WTC11 (cell line): Measurements from ENCODE around the gene PITPNC1. TPM values are rescaled to one million over a fixed set of nuclear protein-coding genes. Genes with fewer than 3 reads are reported as not detected.

Experiments
- ATAC-seq: fragments of 200-7000 bp; cut with Tn5 transposase; 2 replicates; pipeline ENCODE4 v1.10.0; 2021; ENCODE audit warnings: mild to moderate bottlenecking, moderate library complexity
- CTCF ChIA-PET: fragments of 300-600 bp; sonication (Branson Sonifier 250); formaldehyde crosslinking; loops from one replicate; lab custom pipeline; 2021; ENCODE audit warnings: antibody characterized with exemption; lab: Charles Lee
- POLR2A ChIA-PET: fragments of 350-600 bp; sonication (Branson Sonifier 250); formaldehyde crosslinking; loops from one replicate; lab custom pipeline; 2021; ENCODE audit warnings: antibody characterized with exemption; lab: Charles Lee
- DNase-seq: peaks from one replicate; pipeline ENCODE4 v3.0.0; 2021; ENCODE audit warnings: low spot score
- H3K27ac Mint-ChIP-seq: 2 replicates; pipeline ENCODE4 v1.8.0; 2021; ENCODE audit warnings: mixed read lengths
- H3K27me3 Mint-ChIP-seq: 2 replicates; pipeline ENCODE4 v1.8.0; 2021; ENCODE audit warnings: low read depth, mild to moderate bottlenecking, moderate library complexity, mixed read lengths
- H3K36me3 Mint-ChIP-seq: 2 replicates; pipeline ENCODE4 v1.8.0; 2021; ENCODE audit warnings: mixed read lengths
- H3K4me1 Mint-ChIP-seq: 2 replicates; pipeline ENCODE4 v1.8.0; 2022; ENCODE audit warnings: mixed read lengths
- H3K4me3 Mint-ChIP-seq: 2 replicates; pipeline ENCODE4 v1.8.0; 2021; ENCODE audit warnings: mild to moderate bottlenecking, moderate library complexity, mixed read lengths
- H3K9me3 Mint-ChIP-seq: 2 replicates; pipeline ENCODE4 v1.8.0; 2021; ENCODE audit warnings: mixed read lengths
- CREB1 ChIP-seq: sonication (generic); formaldehyde crosslinking; IDR thresholded peaks from 2 replicates; pipeline ENCODE4 v1.8.0; 2023; ENCODE audit warnings: mild to moderate bottlenecking, missing genetic modification reagents
- JAZF1 ChIP-seq: fragments of 250-450 bp; sonication (Bioruptor Pico); IDR thresholded peaks from 2 replicates; pipeline ENCODE4 v1.9.0; 2021; ENCODE audit warnings: moderate library complexity, mild to moderate bottlenecking, inconsistent platforms
- MXD4 ChIP-seq: fragments of 250-450 bp; sonication (Bioruptor Pico); IDR thresholded peaks from 2 replicates; pipeline ENCODE4 v1.8.0; 2021; ENCODE audit warnings: mild to moderate bottlenecking, moderate library complexity, borderline replicate concordance
- NFATC4 ChIP-seq: fragments of 250-450 bp; sonication (Bioruptor Pico); IDR thresholded peaks from 2 replicates; pipeline ENCODE4 v1.9.0; 2021; ENCODE audit warnings: mild to moderate bottlenecking
- NFYB ChIP-seq: sonication (generic); formaldehyde crosslinking; conservative IDR thresholded peaks from 2 replicates; pipeline ENCODE4 v1.8.0; 2022; ENCODE audit warnings: low read depth, missing genetic modification reagents
- OVOL2 ChIP-seq: fragments of 250-450 bp; sonication (Bioruptor Pico); IDR thresholded peaks from 2 replicates; pipeline ENCODE4 v1.9.0; 2021; ENCODE audit warnings: mild to moderate bottlenecking, borderline replicate concordance
- RELA ChIP-seq: sonication (generic); formaldehyde crosslinking; IDR thresholded peaks from 2 replicates; pipeline ENCODE4 v1.8.1; 2022; ENCODE audit warnings: missing genetic modification reagents, mild to moderate bottlenecking, borderline replicate concordance
- SMAD4 ChIP-seq: sonication (generic); formaldehyde crosslinking; IDR thresholded peaks from 2 replicates; pipeline ENCODE4 v1.8.0; 2022; ENCODE audit warnings: mild to moderate bottlenecking, missing genetic modification reagents
- TEAD4 ChIP-seq: sonication (generic); formaldehyde crosslinking; IDR thresholded peaks from 2 replicates; pipeline ENCODE4 v1.8.0; 2022; ENCODE audit warnings: mild to moderate bottlenecking, missing genetic modification reagents
- ZNF219 ChIP-seq: sonication (generic); formaldehyde crosslinking; IDR thresholded peaks from 2 replicates; pipeline ENCODE4 v1.8.0; 2023; ENCODE audit warnings: missing genetic modification reagents, mild to moderate bottlenecking, borderline replicate concordance
- ZNF232 ChIP-seq: sonication (generic); formaldehyde crosslinking; IDR thresholded peaks from 2 replicates; pipeline ENCODE4 v1.8.0; 2022; ENCODE audit warnings: mild to moderate bottlenecking, missing genetic modification reagents
- ZNF396 ChIP-seq: fragments of 250-450 bp; sonication (Bioruptor Pico); IDR thresholded peaks from 2 replicates; pipeline ENCODE4 v1.8.0; 2021; ENCODE audit warnings: mild to moderate bottlenecking, moderate library complexity, borderline replicate concordance
- total RNA-seq: library from RNA; stranded (reverse); gene quantifications from 3 replicates; pipeline ENCODE4 v1.2.3, GENCODE V29; 2021
- TF ChIP-seq, protein P1 (sequence below): sonication (generic); formaldehyde crosslinking; IDR thresholded peaks from 2 replicates; pipeline ENCODE4 v1.8.0; 2022; ENCODE audit warnings: missing genetic modification reagents
- TF ChIP-seq, protein P2 (sequence below): sonication (generic); formaldehyde crosslinking; IDR thresholded peaks from 2 replicates; pipeline ENCODE4 v1.8.1; 2022; ENCODE audit warnings: mild to moderate bottlenecking, moderate library complexity, missing genetic modification reagents
- TF ChIP-seq, protein P3 (sequence below): fragments of 250-450 bp; sonication (Bioruptor Pico); IDR thresholded peaks from 2 replicates; pipeline ENCODE4 v1.9.0; 2021; ENCODE audit warnings: moderate library complexity, mild to moderate bottlenecking, inconsistent platforms, borderline replicate concordance
- TF ChIP-seq, protein P4 (sequence below): sonication (generic); formaldehyde crosslinking; IDR thresholded peaks from 2 replicates; pipeline ENCODE4 v1.8.1; 2022; ENCODE audit warnings: low read depth, missing genetic modification reagents, borderline replicate concordance
- TF ChIP-seq, protein P5 (sequence below): sonication (generic); formaldehyde crosslinking; IDR thresholded peaks from 2 replicates; pipeline ENCODE4 v1.8.0; 2022; ENCODE audit warnings: mild to moderate bottlenecking, missing genetic modification reagents

PITPNC1 gene
- total RNA-seq, 1 experiment from 2014 or later: 39.8 TPM

DNA sequence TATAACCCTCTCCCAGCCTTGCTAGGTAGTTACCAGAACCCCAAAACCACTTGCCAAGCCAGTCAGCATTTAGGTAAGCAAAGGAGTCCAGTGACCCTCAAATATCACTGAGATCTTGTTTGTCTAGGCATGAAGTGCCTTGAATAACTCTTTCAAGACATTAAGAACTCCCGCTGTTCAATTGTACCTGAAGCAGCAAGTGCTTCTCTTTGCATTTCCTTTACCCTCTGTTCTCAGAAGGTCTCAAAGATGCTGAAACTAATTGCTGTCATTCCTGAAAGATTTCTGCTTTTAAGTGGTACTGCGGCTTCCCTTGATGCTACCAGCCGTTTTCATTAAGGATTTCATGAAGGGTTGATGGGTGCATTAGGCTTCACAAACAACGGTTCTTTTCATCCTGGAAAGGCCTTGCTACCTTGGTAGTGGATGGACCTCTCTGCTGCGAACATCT lies 142.7 kb downstream of the PITPNC1 start (continued):
- TF ChIP-seq, protein P1, sequence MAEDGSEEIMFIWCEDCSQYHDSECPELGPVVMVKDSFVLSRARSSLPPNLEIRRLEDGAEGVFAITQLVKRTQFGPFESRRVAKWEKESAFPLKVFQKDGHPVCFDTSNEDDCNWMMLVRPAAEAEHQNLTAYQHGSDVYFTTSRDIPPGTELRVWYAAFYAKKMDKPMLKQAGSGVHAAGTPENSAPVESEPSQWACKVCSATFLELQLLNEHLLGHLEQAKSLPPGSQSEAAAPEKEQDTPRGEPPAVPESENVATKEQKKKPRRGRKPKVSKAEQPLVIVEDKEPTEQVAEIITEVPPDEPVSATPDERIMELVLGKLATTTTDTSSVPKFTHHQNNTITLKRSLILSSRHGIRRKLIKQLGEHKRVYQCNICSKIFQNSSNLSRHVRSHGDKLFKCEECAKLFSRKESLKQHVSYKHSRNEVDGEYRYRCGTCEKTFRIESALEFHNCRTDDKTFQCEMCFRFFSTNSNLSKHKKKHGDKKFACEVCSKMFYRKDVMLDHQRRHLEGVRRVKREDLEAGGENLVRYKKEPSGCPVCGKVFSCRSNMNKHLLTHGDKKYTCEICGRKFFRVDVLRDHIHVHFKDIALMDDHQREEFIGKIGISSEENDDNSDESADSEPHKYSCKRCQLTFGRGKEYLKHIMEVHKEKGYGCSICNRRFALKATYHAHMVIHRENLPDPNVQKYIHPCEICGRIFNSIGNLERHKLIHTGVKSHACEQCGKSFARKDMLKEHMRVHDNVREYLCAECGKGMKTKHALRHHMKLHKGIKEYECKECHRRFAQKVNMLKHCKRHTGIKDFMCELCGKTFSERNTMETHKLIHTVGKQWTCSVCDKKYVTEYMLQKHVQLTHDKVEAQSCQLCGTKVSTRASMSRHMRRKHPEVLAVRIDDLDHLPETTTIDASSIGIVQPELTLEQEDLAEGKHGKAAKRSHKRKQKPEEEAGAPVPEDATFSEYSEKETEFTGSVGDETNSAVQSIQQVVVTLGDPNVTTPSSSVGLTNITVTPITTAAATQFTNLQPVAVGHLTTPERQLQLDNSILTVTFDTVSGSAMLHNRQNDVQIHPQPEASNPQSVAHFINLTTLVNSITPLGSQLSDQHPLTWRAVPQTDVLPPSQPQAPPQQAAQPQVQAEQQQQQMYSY (CRISPR knock-in tag): no peak
- TF ChIP-seq ZNF232: no peak
- TF ChIP-seq, all 79 proteins: peak for 5

DNA sequence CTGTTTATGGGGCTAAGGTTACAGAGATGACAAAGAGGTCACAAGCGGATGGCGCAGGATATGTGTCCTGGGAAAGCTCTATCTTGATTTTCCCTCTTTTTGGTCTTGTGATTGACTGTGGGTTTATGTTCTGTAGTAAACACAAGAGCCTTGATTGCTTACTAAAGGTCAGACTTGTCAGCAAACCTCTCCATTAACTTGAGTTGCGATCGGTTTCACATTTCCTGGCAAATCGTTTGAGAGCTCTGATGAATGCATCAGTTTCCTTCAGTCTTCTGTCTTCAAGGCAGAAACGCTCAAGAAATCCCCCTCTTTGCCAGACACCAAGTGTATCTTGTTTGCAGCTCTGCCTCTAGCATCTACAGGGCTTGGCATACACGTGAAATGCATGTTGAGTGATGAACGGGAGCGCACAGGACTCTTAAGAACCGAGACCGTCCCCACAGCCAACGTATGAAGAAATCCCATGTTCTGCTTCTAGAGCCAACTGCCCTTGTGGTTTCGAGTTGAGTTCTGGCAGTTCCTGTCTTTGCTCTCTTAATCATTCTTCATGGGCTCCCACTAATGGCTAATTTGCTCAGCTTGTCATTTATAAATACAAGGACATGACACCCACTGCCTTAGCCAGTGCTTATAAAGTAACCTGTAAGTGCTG lies 143.3 kb downstream of the PITPNC1 start:
- no peak for TF ChIP-seq MXD4 (CRISPR knock-in tag)
- no peak for TF ChIP-seq RELA (CRISPR knock-in tag)
- TF ChIP-seq, protein P2, sequence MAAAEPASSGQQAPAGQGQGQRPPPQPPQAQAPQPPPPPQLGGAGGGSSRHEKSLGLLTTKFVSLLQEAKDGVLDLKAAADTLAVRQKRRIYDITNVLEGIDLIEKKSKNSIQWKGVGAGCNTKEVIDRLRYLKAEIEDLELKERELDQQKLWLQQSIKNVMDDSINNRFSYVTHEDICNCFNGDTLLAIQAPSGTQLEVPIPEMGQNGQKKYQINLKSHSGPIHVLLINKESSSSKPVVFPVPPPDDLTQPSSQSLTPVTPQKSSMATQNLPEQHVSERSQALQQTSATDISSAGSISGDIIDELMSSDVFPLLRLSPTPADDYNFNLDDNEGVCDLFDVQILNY (CRISPR knock-in tag): no peak
- TF ChIP-seq ZNF232: no peak
- no peak for TF ChIP-seq CREB1 (CRISPR knock-in tag)
- TF ChIP-seq, protein P3, sequence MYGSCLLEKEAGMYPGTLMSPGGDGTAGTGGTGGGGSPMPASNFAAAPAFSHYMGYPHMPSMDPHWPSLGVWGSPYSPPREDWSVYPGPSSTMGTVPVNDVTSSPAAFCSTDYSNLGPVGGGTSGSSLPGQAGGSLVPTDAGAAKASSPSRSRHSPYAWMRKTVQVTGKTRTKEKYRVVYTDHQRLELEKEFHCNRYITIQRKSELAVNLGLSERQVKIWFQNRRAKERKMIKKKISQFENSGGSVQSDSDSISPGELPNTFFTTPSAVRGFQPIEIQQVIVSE (CRISPR knock-in tag): no peak
- TF ChIP-seq TEAD4 (CRISPR knock-in tag): no peak
- TF ChIP-seq JAZF1 (CRISPR knock-in tag): no peak
- no peak for TF ChIP-seq OVOL2 (CRISPR knock-in tag)
- TF ChIP-seq SMAD4 (CRISPR knock-in tag): no peak
- TF ChIP-seq, protein P4, sequence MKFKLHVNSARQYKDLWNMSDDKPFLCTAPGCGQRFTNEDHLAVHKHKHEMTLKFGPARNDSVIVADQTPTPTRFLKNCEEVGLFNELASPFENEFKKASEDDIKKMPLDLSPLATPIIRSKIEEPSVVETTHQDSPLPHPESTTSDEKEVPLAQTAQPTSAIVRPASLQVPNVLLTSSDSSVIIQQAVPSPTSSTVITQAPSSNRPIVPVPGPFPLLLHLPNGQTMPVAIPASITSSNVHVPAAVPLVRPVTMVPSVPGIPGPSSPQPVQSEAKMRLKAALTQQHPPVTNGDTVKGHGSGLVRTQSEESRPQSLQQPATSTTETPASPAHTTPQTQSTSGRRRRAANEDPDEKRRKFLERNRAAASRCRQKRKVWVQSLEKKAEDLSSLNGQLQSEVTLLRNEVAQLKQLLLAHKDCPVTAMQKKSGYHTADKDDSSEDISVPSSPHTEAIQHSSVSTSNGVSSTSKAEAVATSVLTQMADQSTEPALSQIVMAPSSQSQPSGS: no peak
- no peak for TF ChIP-seq NFYB (CRISPR knock-in tag)
- TF ChIP-seq ZNF219 (CRISPR knock-in tag): no peak
- TF ChIP-seq ZNF396 (CRISPR knock-in tag): no peak
- no peak for TF ChIP-seq NFATC4
- TF ChIP-seq, protein P5, sequence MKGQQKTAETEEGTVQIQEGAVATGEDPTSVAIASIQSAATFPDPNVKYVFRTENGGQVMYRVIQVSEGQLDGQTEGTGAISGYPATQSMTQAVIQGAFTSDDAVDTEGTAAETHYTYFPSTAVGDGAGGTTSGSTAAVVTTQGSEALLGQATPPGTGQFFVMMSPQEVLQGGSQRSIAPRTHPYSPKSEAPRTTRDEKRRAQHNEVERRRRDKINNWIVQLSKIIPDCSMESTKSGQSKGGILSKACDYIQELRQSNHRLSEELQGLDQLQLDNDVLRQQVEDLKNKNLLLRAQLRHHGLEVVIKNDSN (CRISPR knock-in tag): no peak
- Mint-ChIP-seq H3K4me3 (no peak overlapping the region), H3K9me3 (peaks cover 13% of the 10 kb centered on the region), H3K36me3 (peaks cover 13% of the 10 kb centered on the region), H3K4me1 (peaks cover 58% of the 10 kb centered on the region), H3K27me3 (no peaks in the 10 kb centered on the region; the same call in 1 of the 2 replicates), H3K27ac (peak overlapping the region; percentile 90)
- ChIA-PET CTCF (interaction anchor here (0.6 kb wide), 1 partner anchor 18 kb away, joined by 4 read pairs; no protein-coding TSS in a partner anchor), POLR2A (no interaction called here)
- ATAC-seq: no peak
- DNase-seq: no peak
